Prostate gland (tissue), 2 donors: Measurements from ENCODE around the gene SKIL.
"Not testable (repeated sequence)": the region's sequence is repeated elsewhere in the genome, so short reads cannot be mapped to it uniquely, and the experiment has no call there.

ENCODE experiments used
- CTCF ChIP-seq, 4 experiments: fragments of 200-600 bp in 2 of 4; fragments of 450-650 bp in 2 of 4; sonication (generic) in 2 of 4; IDR thresholded peaks; 1 replicate in 3 of 4; 2 replicates in 1 of 4; pipeline ENCODE4 v1.5.1; 2016 to 2019; ENCODE audit warnings: antibody characterized with exemption in 4 of 4, mild to moderate bottlenecking in 2 of 4, moderate library complexity in 2 of 4
- POLR2A ChIP-seq: fragments of 450-650 bp; IDR thresholded peaks from one replicate; pipeline ENCODE4 v1.6.1; 2016; ENCODE audit warnings: antibody characterized with exemption, mild to moderate bottlenecking
- POLR2AphosphoS5 ChIP-seq: sonication (generic); formaldehyde crosslinking; IDR thresholded peaks from one replicate; pipeline ENCODE4 v1.6.1; 2017; ENCODE audit warnings: antibody characterized with exemption

GRCh38 chr3:170327868-170328548, 29.5 kb upstream of the SKIL start:
- TF ChIP-seq CTCF (IDR thresholded peaks at IDR 0.05); POLR2A; POLR2AphosphoS5: not testable (repeated sequence)
